NCI-H82 treated with DMSO at 0.1 percent for 48 hours (cell line): Measurements from ENCODE around the gene ITIH4.

Source experiments
- DNase-seq: peaks from one replicate; lab custom pipeline; 2025; ENCODE audit not compliant: unreplicated experiment; lab: John Stamatoyannopoulos, UW

Gene ITIH4

DNA sequence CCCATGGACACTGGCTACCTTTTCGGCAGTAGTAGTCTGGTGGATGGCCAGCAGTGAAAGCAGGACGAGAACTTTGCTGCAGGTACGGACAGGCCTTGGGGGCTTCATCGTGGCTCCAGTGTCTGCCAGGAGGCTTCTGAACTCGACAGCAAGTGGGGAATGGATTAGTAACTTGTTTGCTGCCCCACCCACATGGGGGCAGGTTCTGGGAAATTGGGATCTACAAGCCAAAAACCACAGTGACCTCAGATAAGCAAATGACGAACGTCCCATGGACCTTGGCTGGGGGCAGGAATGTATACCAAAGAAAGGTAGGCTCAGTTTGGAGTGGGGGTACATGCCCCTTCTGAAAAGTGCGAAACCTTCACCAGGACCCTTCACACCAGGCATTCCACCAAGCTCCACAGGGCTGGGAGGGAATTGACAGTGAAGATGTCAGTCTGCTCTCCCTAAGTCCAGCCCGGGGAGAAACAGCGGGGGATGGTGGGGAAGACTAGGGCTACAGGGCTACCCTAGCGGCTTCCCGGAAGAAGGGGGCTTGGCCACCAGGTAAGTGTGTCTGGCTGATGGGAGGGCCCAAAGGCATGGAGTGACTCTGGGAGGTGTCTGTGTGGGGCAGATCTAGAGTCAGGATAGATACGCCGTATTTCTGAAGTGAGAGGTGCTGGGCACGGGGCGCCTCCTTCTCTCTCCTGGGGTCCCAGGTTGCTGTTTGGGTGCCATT lies at the start of gene ITIH4:
ITIH4 (minus strand) TSS at position 138 of the 724 bp plus-strand sequence; CDS start at position 108, 30 bp downstream.
- DNase-seq: no peak

DNA sequence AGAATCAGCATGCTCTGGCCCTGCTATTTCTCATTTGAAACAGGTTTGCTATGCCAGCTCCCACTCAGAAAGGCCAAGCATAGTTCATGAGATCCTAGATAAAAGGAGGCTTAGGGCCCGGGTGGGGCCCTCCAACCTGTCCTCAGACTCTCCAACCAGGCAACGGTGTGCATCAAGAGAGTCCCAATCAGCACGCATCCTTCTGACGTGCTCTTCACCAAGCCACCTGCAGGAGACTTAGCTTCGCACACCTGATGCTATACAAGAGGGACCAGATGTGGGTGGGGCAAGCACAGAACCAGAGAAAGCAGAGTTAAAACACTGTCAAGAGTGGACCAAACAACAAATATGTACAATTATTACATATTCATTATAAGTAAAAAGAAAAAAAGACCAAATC lies 49.6 kb upstream of the ITIH4 start:
- no peak for DNase-seq

DNA sequence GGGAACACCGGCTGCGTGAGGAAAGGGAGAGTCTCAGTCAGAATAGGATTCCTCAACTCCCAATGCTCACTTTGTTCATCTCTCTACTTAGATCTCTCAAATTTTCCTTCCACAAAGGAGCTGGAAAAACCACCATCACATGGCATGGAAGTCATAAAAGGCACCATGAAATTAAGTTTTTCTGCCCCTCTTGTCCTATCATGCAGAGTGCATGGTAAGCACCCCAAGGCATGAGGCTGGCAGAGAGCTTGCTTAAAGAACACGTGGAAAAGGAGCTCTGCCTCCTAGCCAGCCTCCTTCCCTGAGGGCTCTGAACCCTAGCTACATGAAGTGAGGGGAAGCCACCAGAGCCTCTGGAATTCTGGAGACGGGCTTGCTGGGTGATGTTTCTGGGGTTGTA lies 49.1 kb upstream of the ITIH4 start:
- no peak for DNase-seq

DNA sequence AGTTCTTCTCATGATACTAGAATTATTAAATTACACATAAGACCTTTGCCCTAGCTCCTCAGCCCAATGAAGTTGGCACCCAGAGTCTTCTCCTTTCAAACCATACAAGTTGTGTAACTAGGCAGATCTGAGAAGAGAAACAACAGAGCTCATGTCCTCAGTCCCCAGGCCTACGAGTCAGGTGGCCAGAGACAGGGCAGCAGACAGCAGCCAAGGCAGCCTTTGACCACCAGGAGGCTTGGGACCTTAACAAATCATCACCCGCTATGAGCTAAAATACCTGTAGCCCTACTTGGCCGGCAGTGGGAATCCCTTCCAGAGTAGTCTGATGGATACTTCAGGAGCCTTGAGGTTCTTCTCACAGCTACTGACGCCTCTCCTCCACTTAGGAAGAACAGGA lies 48.6 kb upstream of the ITIH4 start:
- no peak for DNase-seq

DNA sequence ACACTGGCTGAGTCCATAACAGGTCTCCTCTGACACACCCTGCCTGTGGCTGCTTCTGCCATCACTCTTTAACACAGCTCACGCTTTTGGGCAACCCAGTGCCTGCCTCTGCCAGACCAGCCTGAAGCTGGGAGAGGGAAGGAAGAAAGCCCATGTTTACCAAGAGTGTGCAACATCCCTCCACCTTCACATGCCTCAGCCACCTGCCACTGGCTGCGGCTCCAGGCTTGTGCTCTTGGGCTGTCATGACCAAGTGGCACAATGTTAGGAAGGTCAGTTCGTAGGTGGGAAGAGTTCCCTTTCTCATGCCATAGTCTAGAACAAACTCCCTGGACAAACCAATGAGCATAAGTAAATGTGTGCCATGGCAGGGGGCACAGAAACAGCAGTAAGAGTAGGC lies 46.6 kb upstream of the ITIH4 start:
- no peak for DNase-seq

DNA sequence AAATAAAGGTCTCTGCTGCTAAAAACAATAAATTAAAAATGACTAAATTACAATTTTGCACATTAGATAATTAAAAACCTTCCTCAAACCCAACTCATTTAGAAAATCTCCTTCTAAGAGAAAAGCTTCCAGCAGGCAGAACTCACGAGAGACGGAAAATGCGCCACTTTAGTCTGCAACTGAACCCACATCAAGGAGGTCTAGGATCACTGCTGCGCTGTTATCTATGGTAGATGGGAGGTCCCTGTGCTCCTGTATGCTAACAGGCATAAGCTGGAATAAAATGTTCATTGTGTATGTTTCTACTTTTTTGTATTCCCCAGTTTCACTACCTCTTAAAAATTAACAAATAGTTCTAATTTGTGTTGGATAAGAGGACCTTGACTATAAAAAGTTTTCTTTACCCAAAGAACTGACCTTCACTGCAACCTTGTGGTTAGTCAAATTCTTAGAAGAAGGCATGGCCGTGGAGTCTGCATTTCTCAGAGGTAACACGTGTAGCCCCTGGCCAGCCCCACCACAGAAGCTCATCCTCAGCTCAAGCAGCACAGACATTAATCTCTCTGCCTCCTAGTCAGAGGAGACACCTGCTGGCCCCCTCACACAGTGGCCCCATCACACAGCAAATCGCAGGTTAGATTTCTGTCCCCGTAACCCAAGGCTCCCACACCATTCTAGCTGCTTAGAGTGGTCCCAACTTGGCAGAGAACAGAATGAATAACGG lies 44.6 kb upstream of the ITIH4 start:
- no peak for DNase-seq

DNA sequence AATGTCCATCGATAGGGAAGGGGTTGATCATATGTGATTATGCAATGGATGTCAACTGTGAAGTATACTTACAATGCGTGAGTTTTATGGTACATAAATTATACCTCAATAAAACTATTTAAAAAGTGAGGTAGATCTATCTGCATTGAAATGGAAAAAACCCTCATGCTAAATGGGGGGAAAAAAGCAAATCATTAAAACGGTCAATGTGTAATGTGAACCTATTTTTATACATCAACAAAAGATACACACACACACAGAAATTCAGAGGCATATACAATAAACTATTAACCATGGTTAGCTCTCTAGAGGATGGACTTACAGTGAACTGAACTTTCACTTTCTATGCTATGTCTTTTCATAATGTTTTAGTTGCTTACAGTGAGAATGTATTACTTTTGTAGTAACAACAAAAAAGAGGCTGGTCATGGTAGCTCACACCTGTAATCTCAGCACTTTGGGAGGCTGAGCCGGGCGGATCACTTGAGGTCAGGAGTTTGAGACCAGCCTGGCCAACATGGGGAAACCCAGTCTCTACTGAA lies 43.8 kb upstream of the ITIH4 start:
- no peak for DNase-seq

DNA sequence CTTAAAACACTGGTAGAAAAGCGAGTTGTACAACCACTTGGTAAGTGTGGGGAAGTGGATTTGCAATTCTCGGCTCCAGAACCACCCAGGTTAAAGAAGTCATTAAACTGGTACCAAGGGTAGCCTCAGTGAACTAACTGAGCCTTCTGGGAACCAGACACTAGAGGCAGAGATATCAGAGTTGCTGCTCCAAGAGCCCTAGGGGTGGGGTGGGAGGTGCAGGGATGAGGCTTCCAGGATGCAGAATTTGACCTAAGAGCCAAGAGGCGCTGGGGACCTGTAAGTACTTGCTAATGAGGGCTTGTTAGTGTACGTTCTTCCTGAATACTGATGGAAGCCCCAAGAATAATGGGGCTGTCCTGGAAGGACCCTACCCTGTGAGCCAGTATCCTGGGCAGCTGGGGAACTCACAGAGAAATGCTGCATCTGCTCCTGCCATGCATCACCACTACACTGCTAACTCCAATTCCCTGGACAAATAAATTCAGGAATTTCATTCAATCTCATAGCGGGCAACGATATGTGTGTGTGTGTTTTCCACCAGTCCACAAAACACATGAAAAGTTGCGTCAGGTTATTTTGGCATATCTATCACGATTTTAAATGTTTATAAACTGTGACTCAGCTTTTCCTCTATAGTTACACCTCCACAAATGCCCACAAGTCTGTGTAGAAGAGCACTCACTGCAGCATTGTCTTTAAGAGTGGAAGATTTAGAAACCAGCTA lies 43.1 kb upstream of the ITIH4 start:
- DNase-seq: no peak

DNA sequence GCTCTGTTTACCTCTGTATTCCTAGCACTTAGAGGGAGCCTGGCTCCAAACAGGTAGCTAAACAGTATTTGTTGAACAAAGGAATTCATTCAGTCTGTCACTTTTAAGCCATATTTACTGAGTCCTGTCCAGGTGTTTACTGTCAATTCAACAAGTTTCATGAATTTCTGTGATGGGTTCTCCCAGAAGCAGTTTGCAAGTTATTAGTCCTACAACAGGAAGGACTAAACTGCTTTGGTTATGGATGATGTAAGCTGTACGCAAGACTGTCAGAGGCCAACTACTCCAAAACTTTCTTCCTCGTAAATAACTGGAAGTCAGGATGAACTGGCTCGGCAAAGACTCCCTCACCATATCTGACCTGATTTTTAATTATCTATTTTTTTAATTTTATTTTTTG lies 41.8 kb upstream of the ITIH4 start:
- DNase-seq: no peak

DNA sequence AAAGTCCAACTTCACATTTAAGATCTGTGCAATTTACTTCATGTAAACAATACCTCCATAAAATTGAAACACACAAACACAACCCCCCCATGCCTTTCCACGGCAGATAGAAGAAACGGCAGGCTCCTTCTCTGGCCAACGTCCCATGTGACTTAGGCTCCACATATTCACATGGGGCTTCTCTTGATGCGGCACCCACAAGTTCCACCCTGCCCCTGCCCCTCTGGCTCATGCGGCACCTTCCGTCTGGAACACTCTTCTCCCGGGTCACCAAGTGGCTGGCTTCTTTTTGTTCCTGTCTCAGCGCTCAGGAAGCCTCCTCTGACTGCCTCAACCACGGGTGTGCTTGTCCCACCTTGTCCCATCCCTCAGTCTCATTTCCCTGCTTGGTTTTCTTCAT lies 41.3 kb upstream of the ITIH4 start:
- DNase-seq: no peak

DNA sequence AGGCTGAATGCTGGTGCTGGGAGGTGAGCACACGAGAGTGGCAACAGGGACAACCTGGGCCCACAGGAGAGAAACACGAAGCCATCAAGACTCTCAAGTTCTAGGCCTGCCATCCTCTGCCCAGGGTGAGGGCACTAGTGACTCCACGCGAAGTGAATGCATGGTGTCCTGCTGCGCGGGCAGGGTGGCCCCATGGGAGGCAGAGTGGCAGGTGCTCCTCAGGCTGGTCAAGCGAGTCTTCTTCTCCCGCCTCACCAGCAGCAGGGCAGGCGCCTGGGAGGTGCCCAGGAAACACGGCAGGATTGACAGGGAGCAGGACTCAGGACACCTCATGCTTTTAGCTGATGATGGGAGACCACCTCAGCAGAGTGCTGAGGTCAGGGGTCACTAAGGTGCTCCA lies 40.0 kb upstream of the ITIH4 start:
- DNase-seq: no peak

DNA sequence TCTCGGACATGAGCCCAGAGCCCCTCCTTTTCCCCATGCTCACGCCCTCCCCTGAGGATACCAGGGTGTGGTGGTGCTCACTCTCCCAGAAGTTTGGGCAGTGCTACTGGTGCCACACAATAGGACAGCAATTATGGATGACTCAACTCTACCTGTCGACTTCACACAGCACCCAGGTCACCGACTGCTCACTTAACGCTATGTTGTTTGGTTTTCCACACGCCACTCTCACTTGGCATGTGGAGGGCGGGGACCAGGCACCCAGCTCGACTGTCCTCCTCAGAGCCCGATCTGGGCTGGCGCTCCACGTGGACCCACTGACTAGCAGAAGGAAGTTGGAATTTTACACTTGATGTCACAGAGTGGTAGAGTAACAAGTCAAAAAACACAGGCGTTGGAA lies 36.0 kb upstream of the ITIH4 start:
- DNase-seq: no peak

DNA sequence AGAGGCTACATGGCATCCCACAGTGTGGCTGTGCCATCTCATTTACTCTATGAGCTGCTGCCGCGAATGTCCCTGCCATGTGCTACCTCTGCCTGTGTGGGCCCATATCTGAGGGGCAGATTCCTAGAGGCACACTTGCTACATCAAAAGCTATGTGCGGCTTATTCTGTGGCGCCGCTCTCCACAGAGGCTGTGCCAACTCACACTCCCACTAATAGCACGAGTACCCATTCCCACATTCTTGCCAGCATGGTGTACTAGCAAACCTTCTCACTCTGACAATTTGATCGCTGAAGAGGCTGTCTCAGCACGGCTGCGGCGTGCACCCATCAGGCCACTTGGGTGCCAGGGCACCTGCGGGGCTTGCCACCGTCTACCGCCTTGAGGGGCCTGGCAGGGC lies 35.5 kb upstream of the ITIH4 start:
- no peak for DNase-seq

DNA sequence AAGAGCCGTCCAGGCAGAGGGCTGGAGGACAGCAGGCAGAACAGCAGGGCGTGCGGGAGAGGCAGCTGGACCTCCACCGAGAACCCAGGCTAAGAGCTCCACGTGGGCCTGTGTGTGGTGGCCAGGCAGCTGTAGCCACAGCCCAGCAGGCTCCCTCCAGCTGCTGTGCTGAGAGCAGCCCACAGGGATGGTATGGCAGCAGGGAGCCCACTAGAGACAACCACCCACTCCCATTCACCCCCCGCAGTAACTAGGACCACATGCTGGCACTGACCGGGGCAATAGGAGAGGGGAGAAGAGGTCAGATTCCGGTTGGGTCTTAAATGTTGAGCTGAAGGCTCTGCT lies 29.9 kb upstream of the ITIH4 start:
- DNase-seq: no peak

DNA sequence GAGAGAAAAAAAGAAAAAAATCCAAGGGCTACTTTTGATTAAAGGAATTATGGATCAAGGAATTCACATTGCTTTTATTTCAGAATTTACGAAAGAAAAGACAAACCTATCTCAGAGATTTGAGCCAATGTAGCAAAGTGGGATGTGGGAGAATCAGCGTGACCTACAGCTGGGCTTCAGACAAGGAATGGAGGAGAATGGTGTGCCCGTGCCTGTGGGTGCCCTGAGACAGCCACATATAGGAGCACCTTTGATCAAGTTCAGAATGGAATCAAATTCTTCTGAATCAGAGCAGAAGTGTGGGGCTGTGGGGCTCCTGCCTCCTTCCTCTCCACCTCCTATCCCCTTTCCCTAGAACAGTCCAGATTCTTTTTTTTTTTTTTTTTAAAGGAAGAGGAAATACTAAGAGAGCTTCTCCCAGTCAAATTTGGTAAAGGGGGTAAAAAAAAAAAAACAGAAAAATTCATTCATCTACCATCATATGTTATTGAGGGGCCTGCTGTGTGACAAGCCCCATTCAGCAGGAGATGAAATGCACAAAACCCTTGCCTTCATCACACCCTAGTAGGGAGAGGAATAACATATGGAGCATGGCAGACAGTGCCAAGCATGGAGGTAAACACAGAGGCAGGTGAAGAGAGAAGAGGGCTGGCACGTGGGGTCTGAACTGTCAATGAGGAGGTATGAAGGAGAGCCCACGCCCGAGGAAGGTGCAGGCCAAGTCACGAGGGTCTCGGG lies 29.4 kb upstream of the ITIH4 start:
- no peak for DNase-seq

DNA sequence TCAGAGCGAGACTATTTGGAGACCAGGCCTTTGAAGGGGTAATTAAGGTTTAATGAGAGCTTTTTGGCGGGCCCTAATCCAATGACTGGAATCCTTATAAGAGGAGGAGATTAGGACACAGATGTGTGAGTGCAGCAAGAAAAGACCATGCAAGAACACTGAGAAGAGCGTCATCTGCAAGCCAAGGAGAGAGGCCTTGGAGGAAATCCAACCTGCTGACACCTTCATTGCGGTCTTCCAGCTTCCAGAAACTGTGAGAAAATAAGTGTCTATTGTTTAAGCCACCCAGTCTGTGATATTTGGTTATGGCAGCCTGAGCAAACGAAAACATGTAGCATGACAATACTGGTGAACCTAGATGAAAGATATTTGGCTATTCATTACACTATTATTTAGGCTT lies 27.4 kb upstream of the ITIH4 start:
- DNase-seq: peak; percentile 93

DNA sequence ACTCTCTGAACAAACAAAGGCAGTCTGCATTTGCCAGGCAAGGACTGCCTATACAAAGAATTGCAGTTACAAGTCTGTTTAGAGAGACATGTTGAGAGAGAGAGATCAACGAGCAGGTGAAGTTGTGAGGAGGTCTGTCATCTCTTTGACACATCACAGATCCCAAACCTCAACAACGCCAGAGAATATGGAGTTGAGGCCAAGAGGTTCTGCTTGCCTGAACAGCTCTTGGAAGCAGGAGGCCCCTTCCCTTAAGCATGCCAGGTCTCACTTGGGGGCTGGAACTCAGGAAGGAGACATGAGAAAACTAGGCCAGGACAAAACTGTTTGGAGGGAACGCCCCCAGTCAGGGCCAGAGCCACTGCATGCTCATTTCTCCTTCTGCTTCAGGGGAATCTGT lies 26.7 kb upstream of the ITIH4 start:
- no peak for DNase-seq

DNA sequence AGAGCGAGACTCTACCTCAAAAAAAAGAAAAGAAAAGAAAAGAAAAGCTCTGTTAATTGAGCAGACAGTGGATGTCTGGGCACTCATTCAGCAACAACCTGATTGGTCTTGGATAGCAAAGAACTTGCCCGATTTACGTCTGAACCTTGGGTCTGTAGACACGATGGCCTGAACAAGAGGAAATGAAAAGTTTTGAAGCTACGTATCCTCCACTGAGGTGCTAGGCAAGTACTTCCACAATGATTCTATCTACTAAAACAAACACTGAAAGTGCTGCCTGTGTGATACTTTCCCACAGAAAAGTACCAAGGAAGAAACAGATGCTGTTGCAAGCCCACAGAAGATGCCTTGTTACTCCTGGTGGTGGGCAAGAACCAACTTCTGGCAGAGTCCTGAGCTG lies 26.2 kb upstream of the ITIH4 start:
- DNase-seq: no peak

DNA sequence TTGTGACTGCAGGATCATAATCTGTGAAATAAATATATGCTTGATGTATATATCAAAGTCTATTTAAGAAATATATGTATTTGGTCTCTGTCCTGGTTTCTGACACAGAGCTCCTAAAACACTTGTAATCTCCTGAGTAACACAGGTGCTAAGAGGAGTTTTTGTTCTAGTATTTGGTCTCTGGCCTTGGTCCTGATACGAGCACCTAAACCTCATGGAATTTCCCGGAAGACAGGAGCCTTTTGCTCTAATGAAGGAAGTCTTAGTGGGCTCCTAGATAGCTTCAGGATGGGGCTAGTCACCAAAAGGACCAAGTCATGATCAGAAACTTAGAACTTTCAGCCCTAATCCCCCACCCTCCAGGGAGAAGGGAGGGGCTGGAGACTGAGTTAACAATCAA lies 23.5 kb upstream of the ITIH4 start:
- DNase-seq: no peak

DNA sequence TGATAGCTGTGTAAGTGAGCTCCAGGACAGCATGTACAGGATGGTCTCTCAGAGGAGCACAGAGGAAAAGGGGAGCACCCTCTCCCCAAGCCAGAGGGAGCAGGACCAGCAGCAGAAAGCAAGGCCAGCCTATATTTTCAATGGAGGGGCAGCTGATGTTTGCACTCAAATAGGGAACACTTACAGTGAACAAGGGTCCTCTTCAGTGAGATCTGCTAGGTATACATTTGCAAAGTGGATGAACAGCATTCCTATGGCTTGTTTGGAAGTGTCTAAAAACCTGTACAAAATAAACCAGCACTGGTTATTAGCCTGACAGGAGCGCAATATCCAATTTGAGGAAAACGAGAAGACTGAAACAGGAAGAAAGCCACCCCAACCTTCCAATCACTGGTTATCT lies 21.9 kb upstream of the ITIH4 start:
- DNase-seq: no peak

DNA sequence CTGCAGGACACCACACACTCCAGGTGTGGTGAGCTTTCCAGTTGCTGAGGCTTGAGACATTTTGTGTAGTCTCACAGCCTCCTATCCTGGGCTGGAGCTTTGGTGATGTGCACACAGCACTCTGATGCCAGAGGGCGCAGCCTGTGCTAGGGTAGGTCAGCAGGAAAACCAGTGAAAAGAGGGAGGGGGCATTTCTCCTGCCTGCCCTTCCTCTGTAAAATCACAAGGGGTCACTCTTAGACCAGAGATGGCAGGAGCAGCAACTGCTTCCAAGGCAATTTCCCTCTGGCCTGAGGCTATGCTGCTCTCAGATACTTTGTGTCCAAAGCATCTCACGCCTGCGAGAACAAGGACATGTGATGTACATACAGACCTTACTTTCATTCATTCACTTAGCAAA lies 20.9 kb upstream of the ITIH4 start:
- peak; percentile 19 for DNase-seq
